Measurements from ENCODE around the gene NOXRED1.

NOXRED1 gene

DNA sequence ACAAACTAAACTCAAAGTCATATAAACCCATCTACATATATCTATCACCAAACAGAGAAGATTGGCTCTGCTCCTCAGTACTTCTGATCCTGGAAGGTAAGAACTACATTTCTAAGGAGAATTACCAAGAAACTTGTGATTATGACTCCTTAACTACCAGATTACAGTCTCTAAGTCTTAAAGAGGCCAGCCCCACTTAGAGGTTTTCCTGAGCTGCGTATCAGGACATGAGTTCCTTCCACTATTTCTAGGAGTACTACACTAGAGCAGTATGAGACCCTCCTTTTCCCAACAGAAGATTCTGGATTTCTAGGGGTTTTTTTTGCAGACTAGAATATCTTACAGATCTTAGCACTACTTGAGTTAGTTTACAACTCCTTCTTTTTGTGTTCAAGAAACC, at the start of gene NOXRED1:
TSS of gene NOXRED1 (minus strand) at position 101 of the 400 bp plus-strand sequence. CDS start 634 bp downstream, outside the sequence.
- Histone ChIP-seq H3K27ac (no peak within 1 kb of the TSS), H3K27me3 (replicated peaks) (no peaks in the 10 kb centered on the region), H3K4me3 (ENCODE audit: low read depth, low read length) (no peak within 1 kb of the TSS), H3K36me3 (replicated peaks) (peaks cover 46% of the 10 kb centered on the region)
- no peak for TF ChIP-seq CTCF (IDR thresholded peaks at IDR 0.05; ENCODE audit: low read depth, low read length, missing control alignments)
- in situ Hi-C loops (cut with HindIII; ENCODE audit: low pct_ligation_motif_present, low sequenced_read_pairs) = no loop called here
- DNase-seq = no peak

GRCh38 chr14:77470224-77470870, 47.0 kb upstream of the NOXRED1 start:
- DNase-seq = no peak
- Histone ChIP-seq H3K27ac (no peak overlapping the region), H3K36me3 (replicated peaks) (peaks cover 34% of the 10 kb centered on the region), H3K4me3 (ENCODE audit: low read depth, low read length) (no peak overlapping the region), H3K27me3 (replicated peaks) (peaks cover 2% of the 10 kb centered on the region)
- TF ChIP-seq CTCF (IDR thresholded peaks at IDR 0.05; ENCODE audit: low read depth, low read length, missing control alignments) = no peak
- in situ Hi-C loops (cut with HindIII; ENCODE audit: low pct_ligation_motif_present, low sequenced_read_pairs) = no loop called here

- in situ Hi-C loops (cut with HindIII; ENCODE audit: low pct_ligation_motif_present, low sequenced_read_pairs) = no loop called here
- no peak for TF ChIP-seq CTCF (IDR thresholded peaks at IDR 0.05; ENCODE audit: low read depth, low read length, missing control alignments)
- H3K27me3 ChIP-seq (replicated peaks) = peaks cover 2% of the 10 kb centered on the region
- no peak overlapping the region for H3K27ac ChIP-seq
- no peak overlapping the region for H3K4me3 ChIP-seq (ENCODE audit: low read depth, low read length)
- peaks cover 42% of the 10 kb centered on the region for H3K36me3 ChIP-seq (replicated peaks)
- DNase-seq = no peak
Observed at GRCh38 chr14:77469539-77469938, 46.2 kb upstream of the NOXRED1 start.

GRCh38 chr14:77469067-77469505, 45.8 kb upstream of the NOXRED1 start:
- no peak overlapping the region for H3K27ac ChIP-seq
- in situ Hi-C loops (cut with HindIII; ENCODE audit: low pct_ligation_motif_present, low sequenced_read_pairs) = no loop called here
- peaks cover 46% of the 10 kb centered on the region for H3K36me3 ChIP-seq (replicated peaks)
- no peak overlapping the region for H3K4me3 ChIP-seq (ENCODE audit: low read depth, low read length)
- TF ChIP-seq CTCF (IDR thresholded peaks at IDR 0.05; ENCODE audit: low read depth, low read length, missing control alignments) = no peak
- H3K27me3 ChIP-seq (replicated peaks) = peaks cover under 1% of the 10 kb centered on the region
- DNase-seq = no peak

- DNase-seq = no peak
- Histone ChIP-seq H3K4me3 (ENCODE audit: low read depth, low read length) (no peak overlapping the region), H3K27ac (no peak overlapping the region), H3K27me3 (replicated peaks) (no peaks in the 10 kb centered on the region), H3K36me3 (replicated peaks) (peaks cover 58% of the 10 kb centered on the region)
- no peak for TF ChIP-seq CTCF (IDR thresholded peaks at IDR 0.05; ENCODE audit: low read depth, low read length, missing control alignments)
- in situ Hi-C loops (cut with HindIII; ENCODE audit: low pct_ligation_motif_present, low sequenced_read_pairs) = no loop called here
Observed at GRCh38 chr14:77467801-77468200, 44.5 kb upstream of the NOXRED1 start.
